Mammary epithelial cell (primary cell): ENCODE data around the gene FRAS1.

Experiments used
- EZH2 ChIP-seq: IDR thresholded peaks from 2 replicates; pipeline ENCODE4 v1.6.1; 2012; ENCODE audit warnings: low read length, inconsistent platforms, borderline replicate concordance
- TF ChIP-seq, protein P1 (sequence below), 2 donors: IDR thresholded peaks in 1 of 2; conservative IDR thresholded peaks in 1 of 2; 2 replicates each; pipeline ENCODE4 v1.5.1; 2011 to 2012; ENCODE audit warnings: inconsistent platforms in 2 of 2, low read length in 2 of 2, mild to moderate bottlenecking in 2 of 2, control low read depth in 1 of 2, low read depth in 1 of 2; ENCODE audit not compliant: insufficient read depth in 1 of 2; ENCODE audit errors: extremely low read depth in 1 of 2

DNA sequence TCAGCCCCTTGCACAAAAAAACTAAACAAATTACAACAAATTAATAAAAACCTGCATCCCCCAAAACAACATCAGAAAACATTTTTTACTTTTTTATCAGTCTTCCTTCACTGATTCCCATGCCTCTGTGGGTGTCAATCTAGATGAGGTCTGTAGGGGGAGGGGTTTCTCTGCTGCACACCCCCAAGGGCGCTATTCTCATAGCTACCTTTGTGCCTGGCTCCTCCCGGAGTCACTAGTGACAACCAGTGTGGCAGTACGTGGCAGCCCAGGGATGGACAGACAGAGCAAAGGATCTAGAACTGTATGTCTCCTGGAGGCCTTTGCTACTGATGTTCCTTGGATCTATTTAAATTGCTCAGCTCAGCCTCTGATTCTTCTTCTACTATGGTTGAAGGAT, 266.3 kb downstream of the FRAS1 start:
- TF ChIP-seq, protein P1, sequence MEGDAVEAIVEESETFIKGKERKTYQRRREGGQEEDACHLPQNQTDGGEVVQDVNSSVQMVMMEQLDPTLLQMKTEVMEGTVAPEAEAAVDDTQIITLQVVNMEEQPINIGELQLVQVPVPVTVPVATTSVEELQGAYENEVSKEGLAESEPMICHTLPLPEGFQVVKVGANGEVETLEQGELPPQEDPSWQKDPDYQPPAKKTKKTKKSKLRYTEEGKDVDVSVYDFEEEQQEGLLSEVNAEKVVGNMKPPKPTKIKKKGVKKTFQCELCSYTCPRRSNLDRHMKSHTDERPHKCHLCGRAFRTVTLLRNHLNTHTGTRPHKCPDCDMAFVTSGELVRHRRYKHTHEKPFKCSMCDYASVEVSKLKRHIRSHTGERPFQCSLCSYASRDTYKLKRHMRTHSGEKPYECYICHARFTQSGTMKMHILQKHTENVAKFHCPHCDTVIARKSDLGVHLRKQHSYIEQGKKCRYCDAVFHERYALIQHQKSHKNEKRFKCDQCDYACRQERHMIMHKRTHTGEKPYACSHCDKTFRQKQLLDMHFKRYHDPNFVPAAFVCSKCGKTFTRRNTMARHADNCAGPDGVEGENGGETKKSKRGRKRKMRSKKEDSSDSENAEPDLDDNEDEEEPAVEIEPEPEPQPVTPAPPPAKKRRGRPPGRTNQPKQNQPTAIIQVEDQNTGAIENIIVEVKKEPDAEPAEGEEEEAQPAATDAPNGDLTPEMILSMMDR (conservative IDR thresholded peaks at IDR 0.05 in 1 of 2, IDR thresholded peaks at IDR 0.05 in 1 of 2; ENCODE audit: extremely low read depth in 1 of 2, insufficient read depth in 1 of 2, low read depth in 1 of 2, low read length in 2 of 2): no peak
- no peak for TF ChIP-seq EZH2
